ENCODE results near the gene STXBP6.
"Not testable (repeated sequence)": the region's sequence is repeated elsewhere in the genome, so short reads cannot be mapped to it uniquely, and the experiment has no call there.

Gene STXBP6

GRCh38 chr14:24785698-24786097 is 264.2 kb downstream of the STXBP6 start:
- no peak for DNase-seq

GRCh38 chr14:24784981-24785380 is 265.0 kb downstream of the STXBP6 start:
- DNase-seq, result no peak

- no peak for DNase-seq
These were observed 266.2 kb downstream of the STXBP6 start for GRCh38 chr14:24783791-24784190.

GRCh38 chr14:24780281-24780680 is 269.7 kb downstream of the STXBP6 start:
- no peak for DNase-seq

- DNase-seq, result no peak
These were observed 272.3 kb downstream of the STXBP6 start for GRCh38 chr14:24777678-24778077.

- no peak for DNase-seq
These were observed 274.0 kb downstream of the STXBP6 start for GRCh38 chr14:24775950-24776349.

- no peak for DNase-seq
These were observed 275.6 kb downstream of the STXBP6 start for GRCh38 chr14:24774187-24774915.

GRCh38 chr14:24773564-24773963 is 276.4 kb downstream of the STXBP6 start:
- DNase-seq, result not testable (repeated sequence)

- no peak for DNase-seq
These were observed 283.5 kb downstream of the STXBP6 start for GRCh38 chr14:24766434-24766833.

GRCh38 chr14:24761141-24761540 is 288.8 kb downstream of the STXBP6 start:
- no peak for DNase-seq

Measured in activated CD4-positive, CD25-positive, alpha-beta regulatory T cell (primary cell).